Measurements from ENCODE around the gene CENPS.
"Not testable (repeated sequence)": the region's sequence is repeated elsewhere in the genome, so short reads cannot be mapped to it uniquely, and the experiment has no call there.

- TF ChIP-seq, protein P1, sequence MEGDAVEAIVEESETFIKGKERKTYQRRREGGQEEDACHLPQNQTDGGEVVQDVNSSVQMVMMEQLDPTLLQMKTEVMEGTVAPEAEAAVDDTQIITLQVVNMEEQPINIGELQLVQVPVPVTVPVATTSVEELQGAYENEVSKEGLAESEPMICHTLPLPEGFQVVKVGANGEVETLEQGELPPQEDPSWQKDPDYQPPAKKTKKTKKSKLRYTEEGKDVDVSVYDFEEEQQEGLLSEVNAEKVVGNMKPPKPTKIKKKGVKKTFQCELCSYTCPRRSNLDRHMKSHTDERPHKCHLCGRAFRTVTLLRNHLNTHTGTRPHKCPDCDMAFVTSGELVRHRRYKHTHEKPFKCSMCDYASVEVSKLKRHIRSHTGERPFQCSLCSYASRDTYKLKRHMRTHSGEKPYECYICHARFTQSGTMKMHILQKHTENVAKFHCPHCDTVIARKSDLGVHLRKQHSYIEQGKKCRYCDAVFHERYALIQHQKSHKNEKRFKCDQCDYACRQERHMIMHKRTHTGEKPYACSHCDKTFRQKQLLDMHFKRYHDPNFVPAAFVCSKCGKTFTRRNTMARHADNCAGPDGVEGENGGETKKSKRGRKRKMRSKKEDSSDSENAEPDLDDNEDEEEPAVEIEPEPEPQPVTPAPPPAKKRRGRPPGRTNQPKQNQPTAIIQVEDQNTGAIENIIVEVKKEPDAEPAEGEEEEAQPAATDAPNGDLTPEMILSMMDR (IDR thresholded peaks at IDR 0.05): not testable (repeated sequence)
- not testable (repeated sequence) for TF ChIP-seq EZH2 (IDR thresholded peaks at IDR 0.05; ENCODE audit: borderline replicate concordance, insufficient read depth, low read depth, low read length, poor library complexity, severe bottlenecking)
Measured at GRCh38 chr1:10425826-10426534, 4.3 kb upstream of the CENPS start.

All from B cell (primary cell).